GM21786 (cell line): Measurements from ENCODE around the gene CCDC154.
"Not testable (repeated sequence)": the region's sequence is repeated elsewhere in the genome, so short reads cannot be mapped to it uniquely, and the experiment has no call there.

Source experiments
- ATAC-seq: cut with Tn5 transposase; IDR thresholded peaks from one replicate; pipeline ENCODE4 v1.9.1; 2021; ENCODE audit not compliant: unreplicated experiment

Gene CCDC154

DNA sequence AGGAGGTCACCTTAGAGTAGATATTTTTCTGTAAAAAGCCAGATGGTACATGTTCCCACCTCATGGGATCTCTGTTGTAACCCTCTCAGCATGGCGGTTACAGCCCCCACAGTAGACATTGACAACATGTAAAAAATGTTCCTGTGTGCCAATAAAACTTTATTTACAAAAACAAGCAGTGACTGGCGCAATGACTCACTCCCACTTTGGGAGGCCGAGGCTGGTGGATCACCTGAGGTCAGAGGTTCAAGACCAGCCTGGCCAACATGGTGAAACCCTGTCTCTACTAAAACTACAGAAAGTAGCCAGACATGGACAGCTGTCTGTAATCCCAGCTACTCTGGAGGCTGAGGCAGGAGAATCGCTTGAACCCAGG, 4.7 kb downstream of the CCDC154 start:
- not testable (repeated sequence) for ATAC-seq

DNA sequence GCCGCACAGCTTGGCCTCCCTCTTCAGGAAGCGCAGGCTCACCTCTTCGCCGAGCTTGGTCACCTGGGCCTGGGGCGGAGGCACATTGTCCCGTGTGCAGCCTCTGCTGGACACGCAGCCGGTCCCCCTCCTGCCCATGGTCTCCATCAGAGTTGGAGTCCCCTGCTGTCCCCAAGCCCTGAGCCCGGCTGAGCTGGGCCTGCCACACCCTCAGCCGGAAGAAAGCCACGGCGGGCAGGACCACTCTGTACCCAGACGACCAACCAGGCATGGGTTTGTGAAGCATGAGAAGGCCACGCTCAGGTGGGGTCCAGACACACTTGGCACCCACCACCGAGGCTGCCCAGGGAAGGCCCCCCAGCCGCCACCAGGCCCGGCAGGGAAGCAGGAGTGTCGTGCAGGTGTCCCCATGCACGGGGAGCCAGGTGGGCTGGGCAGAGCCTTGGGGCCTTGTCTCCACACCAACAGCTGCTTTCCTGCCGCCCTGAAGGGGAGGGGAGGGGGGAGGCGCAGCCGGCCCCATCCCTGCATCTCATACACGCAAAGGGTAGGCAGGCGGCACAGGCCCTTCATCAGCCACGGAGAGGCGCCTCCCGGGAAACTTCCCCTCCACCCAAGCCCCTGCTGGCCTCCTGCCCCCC, 5.2 kb downstream of the CCDC154 start:
- ATAC-seq = no peak

DNA sequence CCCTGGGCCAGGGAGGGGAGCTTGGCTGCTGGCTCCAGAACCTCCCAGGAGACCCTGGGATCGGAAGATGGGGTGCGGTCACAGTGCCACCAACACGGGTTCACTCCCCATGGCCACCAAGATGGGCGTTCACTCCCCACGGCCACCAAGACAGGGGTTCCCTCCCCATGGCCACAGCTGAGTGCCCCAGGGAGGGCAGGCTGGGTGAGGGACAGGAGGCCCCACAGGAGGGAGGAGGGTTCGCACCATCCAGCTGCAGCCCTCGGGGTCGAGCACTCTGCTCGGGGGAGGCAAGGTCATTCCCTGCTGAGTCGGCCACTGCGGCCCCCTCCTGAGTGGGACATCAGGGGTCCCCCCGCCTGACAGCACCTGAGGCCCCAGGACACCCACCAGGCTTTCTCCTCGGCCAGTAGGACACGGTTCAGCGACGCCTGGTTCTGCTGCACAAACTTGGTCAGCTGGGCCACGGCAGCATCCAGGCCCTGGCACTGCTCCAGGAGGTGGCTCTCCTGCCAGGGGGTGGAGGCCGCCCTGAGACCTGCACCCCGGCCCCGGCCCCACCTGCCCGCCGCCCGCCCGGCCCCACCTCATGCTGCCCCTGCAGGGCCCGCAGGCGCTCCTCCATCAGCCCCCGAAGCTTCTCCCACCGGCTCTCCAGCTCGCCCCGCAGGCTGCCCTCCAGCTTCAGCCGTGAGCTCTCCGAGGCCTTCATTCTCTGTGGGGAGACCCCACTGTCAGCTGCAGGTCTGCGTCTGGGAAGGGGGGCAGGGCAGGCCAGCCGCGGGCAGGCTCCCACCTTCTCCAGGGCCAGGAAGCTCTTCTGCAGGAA, 5.9 kb downstream of the CCDC154 start:
- ATAC-seq = no peak

DNA sequence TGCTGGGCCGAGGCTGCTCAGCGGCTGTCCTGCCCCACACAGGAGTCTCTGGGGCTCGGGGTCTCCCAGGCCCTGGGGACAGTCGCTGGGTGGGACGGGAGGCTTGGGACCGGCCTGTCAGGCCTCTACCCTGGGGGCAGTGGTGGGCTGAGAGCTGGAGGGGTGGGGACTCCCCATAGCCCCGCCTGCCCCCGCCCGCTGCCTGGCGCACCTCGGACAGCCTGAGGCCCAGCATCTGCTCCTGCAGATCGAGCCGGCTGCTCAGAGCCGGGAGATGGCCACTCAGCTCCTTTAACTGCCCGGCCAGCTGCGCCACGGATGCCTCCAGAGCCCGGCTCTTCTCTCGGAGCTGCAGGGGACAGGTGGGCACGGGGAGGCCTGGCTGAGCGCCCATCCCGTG, 6.8 kb downstream of the CCDC154 start:
- no peak for ATAC-seq

DNA sequence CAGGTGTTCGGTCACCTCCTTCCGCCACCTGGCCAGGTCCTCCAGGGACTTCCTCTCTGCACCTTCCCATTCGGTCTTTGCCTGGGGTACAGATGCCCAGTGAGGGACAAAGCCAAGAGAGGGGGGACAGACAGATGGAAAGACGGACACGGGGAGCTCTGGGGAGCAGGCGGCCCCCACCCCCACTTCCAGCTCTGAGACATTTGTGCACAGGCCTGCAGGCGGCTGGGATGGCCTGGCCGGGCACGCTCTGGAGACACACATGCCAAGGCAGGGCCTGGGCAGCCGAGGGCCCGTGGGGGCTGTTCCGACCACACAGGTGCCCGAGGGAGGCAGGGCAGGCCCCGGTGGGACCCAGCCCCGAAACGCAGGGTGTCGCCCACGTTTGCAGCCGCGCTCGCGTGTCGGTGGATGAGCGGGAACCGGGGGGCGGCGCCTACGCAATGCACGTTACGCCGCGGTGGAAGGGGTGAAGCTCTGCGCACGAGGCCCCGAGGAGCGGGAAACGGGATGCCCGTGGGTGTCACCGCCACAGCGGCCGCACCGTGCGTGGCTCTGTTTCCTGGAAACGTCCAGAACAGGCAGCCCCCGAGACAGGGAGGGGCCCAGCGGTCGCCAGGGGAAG, 7.5 kb downstream of the CCDC154 start:
- ATAC-seq = no peak

DNA sequence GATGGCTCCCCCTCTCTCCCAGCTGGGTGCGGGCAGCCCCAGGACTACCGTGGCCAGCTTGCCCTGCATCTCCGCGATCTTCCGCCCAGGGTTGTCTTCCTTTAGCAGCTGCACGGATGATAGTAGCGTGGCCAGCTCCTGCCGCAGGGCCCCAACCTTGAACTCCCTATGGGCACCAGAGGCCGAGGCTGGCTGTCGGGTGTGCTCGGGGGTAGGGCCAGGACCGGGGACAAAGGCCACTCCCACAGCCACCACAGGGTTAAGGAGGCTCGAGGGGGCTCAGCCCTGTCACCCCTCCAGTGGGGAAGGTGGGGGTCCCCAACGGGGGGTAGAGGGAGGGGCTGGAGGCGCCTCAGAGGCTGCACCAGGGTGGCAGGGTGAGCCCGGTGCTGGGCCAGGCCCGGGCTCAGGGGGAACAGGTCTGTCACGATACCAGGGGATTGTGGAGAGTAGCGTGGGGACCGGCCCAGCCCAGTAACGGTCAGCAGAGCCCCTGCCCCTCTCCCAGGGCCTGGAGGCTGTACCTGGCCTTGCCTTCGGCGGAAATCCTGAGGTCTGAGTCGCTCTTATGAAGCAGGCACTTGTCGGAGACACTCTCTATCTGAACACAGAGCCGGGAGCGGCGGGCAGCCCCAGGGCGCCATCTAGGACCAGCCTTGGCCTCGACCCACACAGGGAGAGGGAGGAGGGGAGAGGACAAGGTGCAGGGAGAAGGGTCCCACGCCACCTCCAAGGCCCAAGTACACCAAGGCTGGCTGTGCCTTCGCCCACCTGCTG, 8.2 kb downstream of the CCDC154 start:
- ATAC-seq = no peak

DNA sequence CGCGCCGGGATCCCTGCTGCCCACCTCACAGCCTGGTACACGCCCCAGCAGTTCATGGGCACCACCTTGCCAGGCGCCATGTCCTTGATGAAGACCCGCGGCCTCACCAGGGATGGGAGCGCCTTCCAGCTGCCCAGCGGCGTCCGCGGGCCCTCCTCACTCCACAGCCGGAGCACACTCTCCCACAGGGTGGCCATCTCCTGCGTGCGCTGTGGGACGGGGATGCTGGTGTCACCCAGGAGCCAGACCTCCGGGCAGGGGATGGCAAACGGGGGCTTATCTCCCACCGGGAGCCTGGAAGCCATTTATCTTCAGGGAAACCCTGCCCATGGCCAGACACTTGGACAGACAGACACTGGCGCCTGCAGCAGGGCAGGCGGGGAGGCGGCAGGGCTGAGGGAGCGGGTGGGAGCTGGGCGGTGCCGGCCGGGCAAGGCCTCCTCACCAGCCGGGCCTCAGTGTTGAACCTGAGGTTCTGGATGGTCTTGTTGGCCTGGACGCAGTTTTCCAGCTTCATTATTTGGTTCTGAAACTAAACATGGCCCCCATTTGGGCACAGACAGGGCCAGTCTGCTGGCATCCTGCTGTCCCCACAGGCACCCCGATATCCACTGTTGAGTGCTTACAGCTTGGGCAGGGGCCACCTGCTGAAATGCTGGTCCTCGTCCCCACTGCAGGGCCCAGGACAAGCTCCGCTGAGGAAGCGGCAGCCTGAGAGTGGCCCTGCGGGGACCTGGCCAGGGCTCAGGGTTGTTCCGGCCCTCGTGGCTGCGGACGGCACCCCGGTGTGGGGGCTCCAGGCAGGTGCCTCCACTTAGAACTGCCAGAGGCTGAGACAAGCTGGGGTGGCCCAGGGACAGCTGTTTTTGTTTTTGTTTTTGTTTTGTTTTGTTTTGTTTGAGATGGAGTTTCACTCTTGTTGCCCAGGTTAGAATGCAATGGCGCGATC, 9.4 kb downstream of the CCDC154 start:
- no peak for ATAC-seq

DNA sequence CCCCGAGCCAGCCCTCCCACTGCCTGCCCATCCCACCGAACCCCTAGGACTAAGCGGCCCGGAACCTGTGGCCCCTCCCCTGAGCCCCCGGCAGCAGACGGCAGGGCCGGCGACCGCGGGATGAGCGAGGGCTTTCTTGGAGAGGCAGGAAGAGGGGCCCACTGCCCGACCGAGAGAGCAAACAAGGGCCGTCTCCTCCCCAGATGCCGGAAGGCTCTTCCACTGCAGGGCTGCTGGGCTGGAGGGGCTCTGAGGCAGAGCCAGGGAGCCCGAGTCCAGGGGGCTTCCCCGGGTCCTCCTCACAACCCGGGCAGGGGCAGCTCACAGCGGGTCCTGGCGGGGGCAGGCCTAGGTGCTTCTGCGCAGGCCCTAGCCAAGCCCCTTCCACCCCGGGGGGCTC, 10.6 kb downstream of the CCDC154 start:
- no peak for ATAC-seq

DNA sequence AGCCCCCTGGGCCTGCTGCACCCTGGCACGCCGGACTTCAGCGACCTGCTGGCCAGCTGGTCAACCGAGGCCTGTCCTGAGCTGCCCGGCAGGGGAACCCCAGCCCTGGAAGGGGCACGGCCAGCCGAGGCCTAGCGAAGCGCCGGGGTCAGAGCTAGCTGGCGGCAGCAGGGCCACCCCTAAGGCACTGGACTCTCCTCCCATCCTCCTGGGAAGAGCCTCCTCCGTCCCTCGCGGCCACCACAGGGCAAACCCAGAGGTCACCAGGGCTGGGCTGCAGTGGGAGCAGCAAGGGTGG, 11.1 kb downstream of the CCDC154 start:
- ATAC-seq = no peak

DNA sequence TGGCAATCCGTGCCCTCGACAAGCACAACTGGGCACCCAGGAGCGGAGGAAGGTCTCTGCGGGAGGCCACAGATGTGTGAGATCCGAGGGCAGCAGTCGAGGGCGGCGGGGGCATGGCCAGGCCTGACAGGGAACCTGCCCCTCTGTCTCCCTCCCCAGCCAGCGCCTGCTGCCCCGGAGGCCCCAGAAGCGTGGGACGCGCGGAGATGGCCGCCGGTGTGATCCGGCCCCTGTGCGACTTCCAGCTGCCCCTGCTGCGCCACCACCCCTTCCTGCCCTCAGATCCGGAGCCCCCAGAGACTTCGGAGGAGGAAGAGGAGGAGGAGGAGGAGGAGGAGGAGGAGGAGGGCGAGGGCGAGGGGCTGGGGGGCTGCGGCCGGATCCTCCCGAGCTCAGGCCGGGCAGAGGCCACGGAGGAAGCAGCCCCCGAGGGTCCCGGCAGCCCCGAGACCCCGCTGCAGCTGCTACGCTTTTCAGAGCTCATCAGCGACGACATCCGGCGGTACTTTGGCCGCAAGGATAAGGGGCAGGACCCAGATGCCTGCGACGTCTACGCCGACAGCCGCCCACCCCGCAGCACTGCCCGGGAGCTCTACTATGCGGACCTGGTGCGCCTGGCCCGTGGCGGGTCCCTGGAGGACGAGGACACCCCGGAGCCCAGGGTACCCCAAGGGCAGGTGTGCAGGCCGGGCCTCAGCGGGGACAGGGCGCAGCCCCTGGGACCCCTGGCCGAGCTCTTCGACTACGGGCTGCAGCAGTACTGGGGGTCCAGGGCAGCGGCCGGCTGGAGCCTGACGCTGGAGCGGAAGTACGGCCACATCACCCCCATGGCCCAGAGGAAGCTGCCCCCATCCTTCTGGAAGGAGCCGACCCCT, 11.7 kb downstream of the CCDC154 start:
- ATAC-seq = no peak

DNA sequence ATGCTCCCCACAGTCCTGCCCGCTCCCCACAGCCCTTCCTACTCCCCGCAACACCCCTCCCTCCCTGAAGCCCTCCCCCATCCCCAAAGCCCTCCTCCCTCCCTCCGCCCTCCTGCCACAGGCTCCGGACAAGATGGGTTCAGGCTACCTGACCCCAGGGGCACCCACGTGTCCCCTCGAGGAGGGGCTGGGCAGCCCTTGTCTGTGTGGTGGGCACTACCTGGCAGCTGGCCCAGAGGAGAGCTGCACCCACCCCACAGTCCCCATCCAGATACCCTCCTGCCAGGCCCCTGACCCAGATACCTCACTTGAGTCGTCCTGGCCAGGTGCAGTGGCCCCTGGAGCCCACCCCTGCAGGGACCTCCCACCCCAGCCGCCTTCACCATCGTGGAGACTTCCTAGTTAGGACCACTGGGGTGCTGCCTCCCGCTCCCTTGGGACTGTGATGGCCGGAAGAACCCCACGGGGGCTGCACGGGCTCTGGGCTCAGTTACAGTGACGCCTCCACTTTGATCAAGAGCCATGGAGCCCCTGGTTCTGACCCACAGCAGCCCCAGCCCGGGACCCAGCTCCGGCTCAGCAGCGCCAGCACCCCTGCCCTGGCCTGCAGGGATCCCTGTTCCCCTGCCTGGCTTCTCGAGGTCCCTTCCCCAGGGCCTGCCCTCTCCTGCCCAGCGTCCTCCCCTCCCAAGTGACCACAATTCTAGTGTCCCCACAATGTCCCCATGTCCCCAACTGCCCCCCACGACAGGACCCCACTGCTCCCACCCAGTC, 12.7 kb downstream of the CCDC154 start:
- no peak for ATAC-seq

DNA sequence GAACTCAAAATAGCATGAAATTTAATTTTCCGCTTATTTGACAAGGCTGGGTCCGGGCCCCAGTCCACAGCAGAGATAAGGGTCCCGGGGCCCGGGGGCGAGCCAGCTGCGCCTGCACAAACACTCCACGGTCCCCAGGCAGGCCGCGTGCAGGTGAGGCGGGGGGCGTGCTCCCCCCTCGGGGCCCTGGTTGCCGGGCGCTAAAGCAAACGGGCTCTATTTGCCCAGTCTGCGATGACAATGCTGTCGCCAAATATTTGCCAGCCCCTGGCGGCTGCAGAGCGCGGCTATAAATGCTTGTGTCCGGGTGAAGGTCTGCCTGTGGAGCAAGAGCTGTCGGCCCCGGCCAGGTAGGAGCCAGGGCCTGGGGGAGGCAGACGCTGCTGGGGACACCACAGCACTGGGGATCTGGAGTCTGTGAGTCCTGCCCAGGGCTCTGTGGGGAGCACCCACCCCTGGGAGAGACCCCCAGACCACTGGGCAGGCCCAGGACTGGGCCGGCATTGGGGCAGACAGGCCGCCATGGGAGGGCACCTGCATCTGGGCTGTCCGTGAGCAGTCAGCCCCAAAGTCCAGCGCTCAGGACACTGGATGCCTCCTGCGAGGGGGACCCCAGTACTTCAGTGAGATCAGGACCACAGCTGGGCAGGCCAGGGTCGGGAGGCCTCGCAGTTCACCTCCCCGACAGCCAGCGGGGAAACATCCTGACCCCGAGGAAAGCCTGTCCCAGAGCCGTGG, 13.4 kb downstream of the CCDC154 start, which contains the start of gene PERCC1:
PERCC1 (plus strand) TSS at position 320 of the 738 bp plus-strand sequence. CDS start 1,516 bp downstream, outside the sequence.
- no peak for ATAC-seq

DNA sequence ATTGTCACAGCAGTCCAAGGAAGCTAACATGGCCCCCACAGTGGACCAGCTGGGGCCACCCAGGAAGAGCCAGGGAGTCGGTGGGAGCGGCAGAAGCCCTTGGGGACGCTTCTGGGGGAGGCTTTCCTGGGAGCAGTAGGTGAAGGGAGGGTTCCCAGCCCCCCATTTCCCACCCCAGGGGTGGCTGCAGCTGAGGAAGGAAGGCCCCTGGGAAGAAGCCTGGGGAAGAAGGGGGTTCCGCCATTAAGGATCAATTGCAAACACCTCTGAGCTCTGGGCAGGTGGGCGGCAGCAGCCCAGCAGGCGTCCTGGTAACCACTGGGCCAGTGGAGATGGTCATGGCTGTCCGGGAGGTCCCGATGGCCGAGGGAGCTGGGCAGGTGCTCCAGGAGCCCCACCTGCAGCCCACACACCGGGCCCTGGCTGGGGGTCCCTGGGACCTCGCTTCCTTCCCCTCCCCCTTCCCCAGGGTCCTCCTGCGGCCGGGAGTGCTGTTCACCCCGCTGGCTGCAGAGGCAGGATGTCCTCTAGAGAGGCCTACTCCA, 14.1 kb downstream of the CCDC154 start:
- ATAC-seq = no peak

DNA sequence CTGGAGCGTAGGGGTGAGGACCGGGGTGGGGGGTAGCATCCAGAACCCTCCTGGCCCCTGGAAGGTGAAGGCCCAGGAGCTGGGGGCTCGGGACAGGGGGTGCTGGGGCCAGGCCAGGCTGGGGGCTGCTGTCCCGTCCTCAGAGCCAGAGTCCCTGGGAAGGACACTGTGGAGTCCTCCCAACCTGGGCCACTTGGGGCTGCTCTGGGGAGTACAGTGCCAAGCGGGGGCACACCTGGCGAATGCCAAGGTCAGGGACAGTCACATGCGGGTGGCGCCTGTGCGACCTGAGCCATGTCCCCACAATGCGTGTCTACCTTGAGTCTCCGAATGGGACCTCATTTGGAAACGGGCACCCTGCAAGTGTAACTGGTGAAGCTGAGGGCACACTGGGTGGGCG, 14.7 kb downstream of the CCDC154 start:
- ATAC-seq = no peak

DNA sequence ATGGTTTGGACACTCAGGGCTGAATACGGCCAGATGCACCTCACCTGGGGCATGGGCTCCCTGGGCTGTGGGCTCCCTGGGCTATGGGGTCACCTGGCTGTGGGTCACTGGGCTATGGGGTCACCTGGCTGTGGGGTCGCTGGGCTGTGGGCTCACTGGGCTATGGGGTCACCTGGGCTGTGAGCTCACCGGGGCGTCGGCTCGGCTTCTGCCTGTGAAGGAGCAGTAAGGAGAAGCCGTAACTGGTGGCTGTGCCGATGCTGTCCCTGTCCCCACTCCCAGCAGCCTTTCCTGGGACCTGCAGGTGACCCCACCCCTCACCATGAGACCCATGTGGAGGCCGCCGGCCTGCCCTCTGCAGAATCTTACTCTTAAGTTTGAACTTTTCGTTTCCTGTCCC, 15.3 kb downstream of the CCDC154 start:
- ATAC-seq = no peak

DNA sequence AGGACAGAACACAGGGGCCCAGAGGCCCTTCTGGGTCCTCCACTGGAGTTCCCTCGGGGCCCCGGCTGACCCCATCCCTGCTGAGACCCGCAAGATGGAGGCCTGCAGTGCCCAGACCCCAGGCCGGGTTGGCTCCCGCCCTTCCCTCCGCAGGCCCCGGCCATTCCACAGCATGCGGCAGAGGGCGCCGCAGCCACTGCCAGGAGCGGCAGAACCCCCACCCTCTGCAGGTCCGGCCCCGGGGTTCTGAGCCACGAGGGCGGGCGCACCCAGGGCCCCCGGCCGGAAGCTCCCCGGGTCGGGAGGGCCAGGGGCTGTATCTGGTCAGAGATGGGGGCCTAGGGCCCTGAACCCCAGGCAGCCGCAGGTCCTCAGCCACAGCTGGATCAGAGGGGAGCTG, 15.8 kb downstream of the CCDC154 start:
- no peak for ATAC-seq
